IPS-20b (cell line): Measurements from ENCODE around the gene PRELP.
"Not testable (repeated sequence)": the region's sequence is repeated elsewhere in the genome, so short reads cannot be mapped to it uniquely, and the experiment has no call there.

Experiments used
- H3K27ac ChIP-seq: one replicate; pipeline ENCODE4 v1.5.1; 2013; ENCODE audit warnings: low read length
- H3K27me3 ChIP-seq: 2 replicates; pipeline ENCODE4 v1.6.1; 2013; ENCODE audit warnings: mild to moderate bottlenecking, low read length, inconsistent platforms; ENCODE audit not compliant: insufficient read depth
- H3K36me3 ChIP-seq: 2 replicates; pipeline ENCODE4 v1.6.1; 2013; ENCODE audit warnings: low read depth, mild to moderate bottlenecking, inconsistent platforms, low read length, moderate library complexity; ENCODE audit not compliant: insufficient read depth
- H3K4me1 ChIP-seq: 2 replicates; pipeline ENCODE4 v1.6.1; 2013; ENCODE audit warnings: mild to moderate bottlenecking, control low read depth, inconsistent platforms, low read length, moderate library complexity; ENCODE audit not compliant: insufficient read depth
- H3K4me3 ChIP-seq: 2 replicates; pipeline ENCODE4 v1.5.1; 2013; ENCODE audit warnings: mild to moderate bottlenecking, low read length, inconsistent platforms
- H3K9ac ChIP-seq: 2 replicates; pipeline ENCODE4 v1.6.1; 2013; ENCODE audit warnings: low read depth, mild to moderate bottlenecking, inconsistent platforms, low read length, moderate library complexity
- H3K9me3 ChIP-seq: 2 replicates; pipeline ENCODE4 v1.6.1; 2013; ENCODE audit warnings: mild to moderate bottlenecking, low read depth, low read length, inconsistent platforms; ENCODE audit not compliant: insufficient read depth

PRELP gene

GRCh38 chr1:203443296-203443695 is 32.3 kb upstream of the PRELP start:
- no peak overlapping the region for H3K4me3 ChIP-seq
- peaks cover 12% of the 10 kb centered on the region; the same call in 1 of the 2 replicates for H3K27me3 ChIP-seq
- H3K36me3 ChIP-seq, result no peaks in the 10 kb centered on the region
- no peak overlapping the region for H3K27ac ChIP-seq
- H3K9me3 ChIP-seq, result peaks cover 6% of the 10 kb centered on the region; the same call in 1 of the 2 replicates
- H3K9ac ChIP-seq, result no peak overlapping the region
- peaks cover 15% of the 10 kb centered on the region; the same call in 1 of the 2 replicates for H3K4me1 ChIP-seq

- Histone ChIP-seq H3K36me3 (no peaks in the 10 kb centered on the region), H3K27ac (no peak overlapping the region), H3K27me3 (peaks cover 12% of the 10 kb centered on the region; the same call in 1 of the 2 replicates), H3K4me3 (no peak overlapping the region), H3K9me3 (peaks cover 6% of the 10 kb centered on the region; the same call in 1 of the 2 replicates), H3K9ac (no peak overlapping the region), H3K4me1 (peaks cover 16% of the 10 kb centered on the region; the same call in 1 of the 2 replicates)
Observed at GRCh38 chr1:203444171-203444576, 31.4 kb upstream of the PRELP start.

- Histone ChIP-seq H3K27me3 (0 out of 2 replicates have a peak, but pooled peaks cover 6% of the 10 kb centered on the region), H3K4me3 (no peak overlapping the region), H3K9ac (no peak overlapping the region), H3K36me3 (no peaks in the 10 kb centered on the region), H3K27ac (no peak overlapping the region), H3K4me1 (peaks cover 16% of the 10 kb centered on the region; the same call in 1 of the 2 replicates), H3K9me3 (peaks cover 6% of the 10 kb centered on the region; the same call in 1 of the 2 replicates)
Observed at GRCh38 chr1:203447151-203447550, 28.5 kb upstream of the PRELP start.

GRCh38 chr1:203447598-203447997 is 28.0 kb upstream of the PRELP start:
- not testable (repeated sequence) for H3K4me3 ChIP-seq, H3K9me3 ChIP-seq, H3K27ac ChIP-seq, H3K9ac ChIP-seq, H3K36me3 ChIP-seq, H3K27me3 ChIP-seq
- H3K4me1 ChIP-seq, result peaks cover 15% of the 10 kb centered on the region; the same call in 1 of the 2 replicates

- H3K4me3 ChIP-seq, result no peak overlapping the region
- peaks cover 6% of the 10 kb centered on the region; the same call in 1 of the 2 replicates for H3K9me3 ChIP-seq
- peaks cover 6% of the 10 kb centered on the region; the same call in 1 of the 2 replicates for H3K4me1 ChIP-seq
- no peak overlapping the region for H3K9ac ChIP-seq
- H3K36me3 ChIP-seq, result no peaks in the 10 kb centered on the region
- H3K27me3 ChIP-seq, result no peaks in the 10 kb centered on the region
- H3K27ac ChIP-seq, result no peak overlapping the region
Observed at GRCh38 chr1:203448521-203449061, 27.0 kb upstream of the PRELP start.

- Histone ChIP-seq H3K4me1 (peaks cover 3% of the 10 kb centered on the region; the same call in 1 of the 2 replicates), H3K27me3 (no peaks in the 10 kb centered on the region), H3K27ac (no peak overlapping the region), H3K4me3 (no peak overlapping the region), H3K9ac (no peak overlapping the region), H3K36me3 (no peaks in the 10 kb centered on the region), H3K9me3 (peaks cover 5% of the 10 kb centered on the region; the same call in 1 of the 2 replicates)
Observed at GRCh38 chr1:203450001-203450400, 25.6 kb upstream of the PRELP start.

- H3K27me3 ChIP-seq, result no peaks in the 10 kb centered on the region
- no peak overlapping the region for H3K27ac ChIP-seq
- H3K4me1 ChIP-seq, result peaks cover 3% of the 10 kb centered on the region; the same call in 1 of the 2 replicates
- no peaks in the 10 kb centered on the region for H3K36me3 ChIP-seq
- no peaks in the 10 kb centered on the region for H3K9me3 ChIP-seq
- no peak overlapping the region for H3K4me3 ChIP-seq
- no peak overlapping the region for H3K9ac ChIP-seq
Observed at GRCh38 chr1:203450479-203451149, 25.0 kb upstream of the PRELP start.

- Histone ChIP-seq H3K4me1 (peaks cover 3% of the 10 kb centered on the region; the same call in 1 of the 2 replicates), H3K27ac (no peak overlapping the region), H3K36me3 (no peaks in the 10 kb centered on the region), H3K9me3 (no peaks in the 10 kb centered on the region), H3K9ac (no peak overlapping the region), H3K27me3 (no peaks in the 10 kb centered on the region), H3K4me3 (no peak overlapping the region)
Observed at GRCh38 chr1:203451836-203452784, 23.5 kb upstream of the PRELP start.

GRCh38 chr1:203453016-203453415 is 22.6 kb upstream of the PRELP start:
- no peaks in the 10 kb centered on the region for H3K27me3 ChIP-seq
- H3K9ac ChIP-seq, result no peak overlapping the region
- no peak overlapping the region for H3K27ac ChIP-seq
- no peaks in the 10 kb centered on the region for H3K36me3 ChIP-seq
- H3K9me3 ChIP-seq, result no peaks in the 10 kb centered on the region
- H3K4me3 ChIP-seq, result no peak overlapping the region
- H3K4me1 ChIP-seq, result peaks cover 3% of the 10 kb centered on the region; the same call in 1 of the 2 replicates

GRCh38 chr1:203453616-203454015 is 22.0 kb upstream of the PRELP start:
- no peaks in the 10 kb centered on the region for H3K36me3 ChIP-seq
- H3K27me3 ChIP-seq, result no peaks in the 10 kb centered on the region
- no peak overlapping the region for H3K9ac ChIP-seq
- H3K4me3 ChIP-seq, result no peak overlapping the region
- H3K4me1 ChIP-seq, result no peaks in the 10 kb centered on the region
- no peak overlapping the region for H3K27ac ChIP-seq
- no peaks in the 10 kb centered on the region for H3K9me3 ChIP-seq

- Histone ChIP-seq H3K27ac (no peak overlapping the region), H3K9me3 (no peaks in the 10 kb centered on the region), H3K4me3 (no peak overlapping the region), H3K36me3 (no peaks in the 10 kb centered on the region), H3K9ac (no peak overlapping the region), H3K27me3 (no peaks in the 10 kb centered on the region), H3K4me1 (no peaks in the 10 kb centered on the region)
Observed at GRCh38 chr1:203454986-203455471, 20.6 kb upstream of the PRELP start.
